SK-N-SH (cell line): Measurements from ENCODE around the gene BEX2. TPM values are rescaled to one million over a fixed set of nuclear protein-coding genes. Genes with fewer than 3 reads are reported as not detected.
A peak's percentile ranks its signal among the peaks of the same experiment; 100 is the strongest.

Source experiments
- CTCF ChIA-PET: fragments of 300-600, 350-600 bp; formaldehyde crosslinking; extraction: SDS; loops from one replicate; lab custom pipeline; 2021; lab: Yijun Ruan, JAX
- POLR2A ChIA-PET: fragments of 350-600 bp; sonication (Branson Sonifier 250); formaldehyde crosslinking; extraction: SDS; loops from one replicate; lab custom pipeline; 2020; ENCODE audit warnings: antibody characterized with exemption, inconsistent platforms; lab: Yijun Ruan, JAX
- DNase-seq: peaks from one replicate; pipeline ENCODE4 v3.0.0; 2012
- H2AFZ ChIP-seq: fragments of 200-600 bp; sonication (generic); 2 replicates; pipeline ENCODE4 v1.8.1; 2016; ENCODE audit warnings: antibody characterized with exemption, mild to moderate bottlenecking, low read depth
- H3F3A ChIP-seq: fragments of 200-600 bp; sonication (generic); replicated peaks from 2 replicates; pipeline ENCODE3; 2016; ENCODE audit warnings: antibody characterized with exemption, mild to moderate bottlenecking; ENCODE audit not compliant: insufficient read depth
- H3K27ac ChIP-seq, 2 experiments: fragments of 200-500 bp in 1 of 2; fragments of 200-600 bp in 1 of 2; sonication (Bioruptor generic) in 1 of 2; sonication (generic), shearing (Covaris generic) in 1 of 2; 2 replicates each; pipeline versions ENCODE4 v1.5.1 to v1.6.1; 2014 to 2016; ENCODE audit warnings: low read depth in 2 of 2, inconsistent platforms in 1 of 2, low read length in 1 of 2, mild to moderate bottlenecking in 1 of 2, mixed read lengths in 1 of 2
- H3K27me3 ChIP-seq: fragments of 200-600 bp; sonication (generic), shearing (Covaris generic); 2 replicates; pipeline ENCODE4 v1.6.1; 2016; ENCODE audit warnings: mixed run types; ENCODE audit not compliant: insufficient read depth
- H3K36me3 ChIP-seq, 2 experiments: fragments of 200-500 bp in 1 of 2; fragments of 200-600 bp in 1 of 2; sonication (Bioruptor generic) in 1 of 2; sonication (generic) in 1 of 2; replicated peaks in 1 of 2; 2 replicates each; pipeline versions ENCODE3 to v1.5.1; 2014 to 2016; ENCODE audit warnings: low read length in 1 of 2, mild to moderate bottlenecking in 1 of 2; ENCODE audit not compliant: insufficient read depth in 2 of 2, control insufficient read depth in 1 of 2
- H3K4me1 ChIP-seq, 2 experiments: fragments of 200-500 bp in 1 of 2; fragments of 200-600 bp in 1 of 2; sonication (Bioruptor generic) in 1 of 2; sonication (generic), shearing (Covaris generic) in 1 of 2; 2 replicates each; pipeline versions ENCODE4 v1.5.1 to v1.6.1; 2014 to 2016; ENCODE audit warnings: low read depth in 1 of 2, low read length in 1 of 2, mixed run types in 1 of 2; ENCODE audit not compliant: insufficient read depth in 2 of 2, control insufficient read depth in 1 of 2
- H3K4me2 ChIP-seq: fragments of 200-600 bp; sonication (generic), shearing (Covaris generic); 2 replicates; pipeline ENCODE4 v1.6.1; 2017; ENCODE audit warnings: mixed run types
- H3K4me3 ChIP-seq, 2 experiments: fragments of 200-500 bp in 1 of 2; fragments of 200-600 bp in 1 of 2; sonication (Bioruptor generic) in 1 of 2; sonication (generic), shearing (Covaris generic) in 1 of 2; 2 replicates each; pipeline versions ENCODE4 v1.5.1 to v1.8.1; 2014 to 2016; ENCODE audit warnings: low read depth in 2 of 2, inconsistent platforms in 1 of 2, low read length in 1 of 2, mild to moderate bottlenecking in 1 of 2, mixed read lengths in 1 of 2, moderate library complexity in 1 of 2
- H3K79me2 ChIP-seq: fragments of 200-600 bp; sonication (generic); 2 replicates; pipeline ENCODE4 v1.8.1; 2017; ENCODE audit warnings: mild to moderate bottlenecking; ENCODE audit not compliant: insufficient read depth
- H3K9ac ChIP-seq: fragments of 200-600 bp; sonication (generic); 2 replicates; pipeline ENCODE4 v1.6.1; 2017; ENCODE audit warnings: mixed run types
- H3K9me2 ChIP-seq: fragments of 200-600 bp; sonication (generic); 2 replicates; pipeline ENCODE4 v1.6.1; 2017; ENCODE audit warnings: mixed run types
- H3K9me3 ChIP-seq: fragments of 200-600 bp; sonication (generic); 2 replicates; pipeline ENCODE4 v1.6.1; 2017; ENCODE audit warnings: mixed run types, mild to moderate bottlenecking, moderate library complexity
- H4K20me1 ChIP-seq: fragments of 200-600 bp; sonication (generic); 2 replicates; pipeline ENCODE4 v1.6.1; 2017; ENCODE audit warnings: mild to moderate bottlenecking, mixed run types; ENCODE audit not compliant: insufficient read depth
- ELF1 ChIP-seq: IDR thresholded peaks from 2 replicates; pipeline ENCODE4 v1.4.0; 2012
- EP300 ChIP-seq, 2 experiments: IDR thresholded peaks; 2 replicates each; pipeline versions ENCODE4 v1.4.0 to v1.6.1; 2012; ENCODE audit warnings: borderline replicate concordance in 1 of 2, low read depth in 1 of 2, low read length in 1 of 2
- EZH2phosphoT487 ChIP-seq: fragments of 200-600 bp; sonication (generic); IDR thresholded peaks from 2 replicates; pipeline ENCODE4 v1.6.1; 2017; ENCODE audit warnings: low read depth, mixed run types, mild to moderate bottlenecking, antibody characterized with exemption, moderate library complexity, borderline replicate concordance
- IRF3 ChIP-seq: fragments of 150-350 bp; IDR thresholded peaks from 2 replicates; pipeline ENCODE4 v1.6.1; 2016; ENCODE audit warnings: mild to moderate bottlenecking, low read depth, low read length
- JUND ChIP-seq: IDR thresholded peaks from 2 replicates; pipeline ENCODE4 v1.4.0; 2012
- MAX ChIP-seq: IDR thresholded peaks from 2 replicates; pipeline ENCODE4 v1.4.0; 2012; ENCODE audit warnings: low read depth
- MEF2A ChIP-seq: IDR thresholded peaks from 2 replicates; pipeline ENCODE4 v1.4.0; 2012; ENCODE audit warnings: low read depth, borderline replicate concordance
- NRF1 ChIP-seq: IDR thresholded peaks from 2 replicates; pipeline ENCODE4 v1.6.1; 2012; ENCODE audit warnings: low read depth, mild to moderate bottlenecking, low read length
- POLR2AphosphoS5 ChIP-seq: IDR thresholded peaks from 2 replicates; pipeline ENCODE4 v1.6.1; 2012; ENCODE audit warnings: low read depth, low read length
- RFX5 ChIP-seq: IDR thresholded peaks from 2 replicates; pipeline ENCODE4 v1.6.1; 2012; ENCODE audit warnings: mild to moderate bottlenecking, improper control_type of control experiment, low read length
- SIN3A ChIP-seq: IDR thresholded peaks from 2 replicates; pipeline ENCODE4 v1.6.1; 2012; ENCODE audit warnings: low read depth, mild to moderate bottlenecking, low read length, moderate library complexity, borderline replicate concordance
- USF1 ChIP-seq: IDR thresholded peaks from 2 replicates; pipeline ENCODE4 v1.4.0; 2012; ENCODE audit warnings: low read depth, borderline replicate concordance
- YY1 ChIP-seq: IDR thresholded peaks from 2 replicates; pipeline ENCODE4 v1.4.0; 2012; ENCODE audit warnings: low read depth, mild to moderate bottlenecking
- WGBS: methylation state at CpG from one replicate; pipeline ENCODE4 v1.1.6; 2017; ENCODE audit warnings: low lambda C conversion rate; 5-methylcytosine and 5-hydroxymethylcytosine counted together
- polyA plus RNA-seq, 3 experiments: library from polyadenylated mRNA; depleted of rRNA; stranded (reverse); fragments of >200 nt; gene quantifications; 2 replicates each; pipeline ENCODE4 v1.2.3, GENCODE V29; 2012
- TF ChIP-seq, protein P1 (sequence below): fragments of 150-350 bp; IDR thresholded peaks from 2 replicates; pipeline ENCODE4 v1.6.1; 2017; ENCODE audit warnings: antibody characterized with exemption, low read length, low read depth, borderline replicate concordance

BEX2 gene
- polyA plus RNA-seq, 1 of the 3 experiments (the other 2 are of a cell fraction), result 36.9 TPM

- Histone ChIP-seq H2AFZ (no peak within 1 kb of the TSS), H3K4me3 (peak within 1 kb of the TSS in 1 of 2 experiments; percentile 46; a peak in 2 of 4 replicates)
- no peak for TF ChIP-seq NRF1
- TF ChIP-seq, all 33 proteins: peak for 0
- H3F3A ChIP-seq, result no peaks in the 10 kb centered on the region
- no peaks in the 10 kb centered on the region for H4K20me1 ChIP-seq
- no peaks in the 10 kb centered on the region for H3K9me2 ChIP-seq
- 7% methylated on average over 16 of the region's 17 CpGs for WGBS
- no peaks in the 10 kb centered on the region for H3K79me2 ChIP-seq
- ChIA-PET POLR2A (interaction anchor here (1.1 to 1.6 kb wide), 3 partner anchors 21 to 80 kb away, joined by 4 to 7 read pairs (median 6); partner anchors contain the start of genes TCEAL7, TCEAL8 and TCEAL9), CTCF (no interaction called here)
- no peaks in the 10 kb centered on the region for H3K36me3 ChIP-seq
- no peaks in the 10 kb centered on the region; a peak in 1 of 4 replicates for H3K4me1 ChIP-seq
- DNase-seq, result peak; percentile 77
- no peak within 1 kb of the TSS for H3K9ac ChIP-seq
- H3K9me3 ChIP-seq, result no peaks in the 10 kb centered on the region
- H3K27me3 ChIP-seq, result peaks cover 39% of the 10 kb centered on the region
- H3K27ac ChIP-seq, result peak within 1 kb of the TSS in 1 of 2 experiments; percentile 43; a peak in 2 of 4 replicates
- no peak within 1 kb of the TSS for H3K4me2 ChIP-seq
Observed at GRCh38 chrX:103276581-103277002, 34.2 kb downstream of the BEX2 start, which contains the start of gene TCEAL5. TCEAL5 (minus strand) TSS chrX:103276750; CDS start chrX:103274563, 2,187 bp downstream.

DNA sequence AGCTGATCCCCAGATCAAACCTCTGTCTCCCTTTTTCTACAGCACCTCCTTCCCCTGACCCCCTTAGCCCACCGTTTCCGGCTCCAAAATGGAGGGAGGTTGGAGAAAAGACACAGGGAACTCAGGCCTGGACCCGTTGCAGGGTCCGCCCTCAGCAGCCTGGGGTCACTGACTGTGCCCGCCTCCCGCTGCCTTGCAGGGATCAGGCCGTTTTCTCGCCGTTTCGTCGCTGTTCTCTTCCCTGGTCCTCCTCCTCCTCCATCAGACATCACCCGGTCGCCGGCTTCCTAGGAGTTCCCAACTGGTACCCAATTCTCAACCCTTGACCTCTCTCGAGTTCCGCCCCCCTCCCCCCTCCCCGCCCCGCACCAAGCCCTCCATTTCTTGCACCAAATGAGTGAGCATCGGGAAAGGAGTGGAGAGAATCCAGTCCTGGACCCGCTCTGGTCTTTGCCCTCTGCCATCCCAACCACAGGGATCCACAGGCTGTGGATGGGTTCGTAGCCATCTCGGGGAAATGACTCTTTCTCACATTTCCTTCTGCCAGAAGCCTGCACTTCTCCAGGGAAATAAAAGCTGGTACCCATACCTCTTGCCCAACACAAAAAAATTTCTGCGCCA is 34.7 kb downstream of the BEX2 start:
- Histone ChIP-seq H3K27ac (peak overlapping the region in 1 of 2 experiments; percentile 43; a peak in 2 of 4 replicates), H3F3A (no peaks in the 10 kb centered on the region), H2AFZ (no peak overlapping the region), H3K27me3 (peaks cover 39% of the 10 kb centered on the region), H3K4me3 (peak overlapping the region in 1 of 2 experiments; percentile 46; a peak in 2 of 4 replicates), H3K9me2 (no peaks in the 10 kb centered on the region), H3K36me3 (no peaks in the 10 kb centered on the region), H3K9ac (no peak overlapping the region), H4K20me1 (no peaks in the 10 kb centered on the region), H3K79me2 (no peaks in the 10 kb centered on the region), H3K4me1 (no peaks in the 10 kb centered on the region; a peak in 1 of 4 replicates), H3K4me2 (no peak overlapping the region), H3K9me3 (no peaks in the 10 kb centered on the region)
- WGBS, result 10% methylated on average over 21 of the region's 23 CpGs
- TF ChIP-seq USF1, result no peak
- TF ChIP-seq POLR2AphosphoS5, result no peak
- TF ChIP-seq ELF1, result no peak
- TF ChIP-seq YY1, result no peak
- no peak for TF ChIP-seq EP300 (IDR thresholded peaks at IDR 0.05; ENCODE audit: borderline replicate concordance in 1 of 2, low read depth in 1 of 2, low read length in 1 of 2)
- no peak for TF ChIP-seq MEF2A
- TF ChIP-seq EZH2phosphoT487, result no peak
- TF ChIP-seq SIN3A, result no peak
- no peak for TF ChIP-seq IRF3
- TF ChIP-seq MAX, result no peak
- TF ChIP-seq RFX5, result no peak
- TF ChIP-seq, protein P1, sequence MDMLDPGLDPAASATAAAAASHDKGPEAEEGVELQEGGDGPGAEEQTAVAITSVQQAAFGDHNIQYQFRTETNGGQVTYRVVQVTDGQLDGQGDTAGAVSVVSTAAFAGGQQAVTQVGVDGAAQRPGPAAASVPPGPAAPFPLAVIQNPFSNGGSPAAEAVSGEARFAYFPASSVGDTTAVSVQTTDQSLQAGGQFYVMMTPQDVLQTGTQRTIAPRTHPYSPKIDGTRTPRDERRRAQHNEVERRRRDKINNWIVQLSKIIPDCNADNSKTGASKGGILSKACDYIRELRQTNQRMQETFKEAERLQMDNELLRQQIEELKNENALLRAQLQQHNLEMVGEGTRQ, result no peak
- no peak for TF ChIP-seq JUND
- POLR2A ChIA-PET, result interaction anchor here (1.1 to 1.6 kb wide), 3 partner anchors 21 to 80 kb away, joined by 4 to 7 read pairs (median 6); partner anchors contain the start of genes TCEAL7, TCEAL8 and TCEAL9
- DNase-seq, result peak; percentile 56
- CTCF ChIA-PET, result no interaction called here
